Measurements from ENCODE around the gene MEFV. TPM values are rescaled to one million over a fixed set of nuclear protein-coding genes. Genes with fewer than 3 reads are reported as not detected.
A peak's percentile ranks its signal among the peaks of the same experiment; 100 is the strongest.

The MEFV gene
- total RNA-seq (2014; rRNA removed; shearing (Covaris generic)): not detected in 2 replicates
- not detected in 2 replicates for polyA plus RNA-seq (2015; cell fraction: cytosol; rRNA removed)
- not detected in 2 replicates for polyA plus RNA-seq (2015; cell fraction: nucleus; rRNA removed)

GRCh38 chr16:3256146-3256865, at the start of gene MEFV:
Gene MEFV, minus strand, starts transcription at chr16:3256633. Its CDS starts 46 bp downstream, at chr16:3256587.
- no peak for DNase-seq (ENCODE audit: low read depth, low spot score)

GRCh38 chr16:3306078-3306477, 49.6 kb upstream of the MEFV start:
- no peak for DNase-seq (ENCODE audit: low read depth, low spot score)
- in situ Hi-C loops (cut with HindIII; ENCODE audit: low pct_unique_long_range_greater_than_20kb, low sequenced_read_pairs): no loop called here

More at GRCh38 chr16:3256146-3256865, at the start of gene MEFV:
- in situ Hi-C loops (cut with HindIII; ENCODE audit: low pct_unique_long_range_greater_than_20kb, low sequenced_read_pairs): no loop called here

- in situ Hi-C loops (cut with HindIII; ENCODE audit: low pct_unique_long_range_greater_than_20kb, low sequenced_read_pairs): no loop called here
- DNase-seq (ENCODE audit: low read depth, low spot score): peak; percentile 73
These were observed 49.0 kb upstream of the MEFV start, which contains the start of the genes TIGD7 and ZNF75A for GRCh38 chr16:3305109-3306068. Gene TIGD7, minus strand, starts transcription at chr16:3305430. Its CDS starts 4,816 bp downstream, at chr16:3300614. Gene ZNF75A, plus strand, starts transcription at chr16:3305497. Its CDS starts 2,932 bp downstream, at chr16:3308429.

GRCh38 chr16:3304370-3304769, 47.9 kb upstream of the MEFV start:
- in situ Hi-C loops (cut with HindIII; ENCODE audit: low pct_unique_long_range_greater_than_20kb, low sequenced_read_pairs): no loop called here
- no peak for DNase-seq (ENCODE audit: low read depth, low spot score)

- in situ Hi-C loops (cut with HindIII; ENCODE audit: low pct_unique_long_range_greater_than_20kb, low sequenced_read_pairs): no loop called here
- DNase-seq (ENCODE audit: low read depth, low spot score): no peak
These were observed 39.4 kb upstream of the MEFV start for GRCh38 chr16:3295783-3296182.

GRCh38 chr16:3295209-3295608, 38.8 kb upstream of the MEFV start:
- in situ Hi-C loops (cut with HindIII; ENCODE audit: low pct_unique_long_range_greater_than_20kb, low sequenced_read_pairs): no loop called here
- no peak for DNase-seq (ENCODE audit: low read depth, low spot score)

- in situ Hi-C loops (cut with HindIII; ENCODE audit: low pct_unique_long_range_greater_than_20kb, low sequenced_read_pairs): no loop called here
- no peak for DNase-seq (ENCODE audit: low read depth, low spot score)
These were observed 36.2 kb upstream of the MEFV start for GRCh38 chr16:3292604-3293003.

GRCh38 chr16:3289998-3290673, 33.7 kb upstream of the MEFV start:
- no peak for DNase-seq (ENCODE audit: low read depth, low spot score)
- in situ Hi-C loops (cut with HindIII; ENCODE audit: low pct_unique_long_range_greater_than_20kb, low sequenced_read_pairs): no loop called here

- DNase-seq (ENCODE audit: low read depth, low spot score): no peak
- in situ Hi-C loops (cut with HindIII; ENCODE audit: low pct_unique_long_range_greater_than_20kb, low sequenced_read_pairs): no loop called here
These were observed 28.7 kb upstream of the MEFV start for GRCh38 chr16:3285131-3285530.

GRCh38 chr16:3283543-3284447, 27.4 kb upstream of the MEFV start:
- no peak for DNase-seq (ENCODE audit: low read depth, low spot score)
- in situ Hi-C loops (cut with HindIII; ENCODE audit: low pct_unique_long_range_greater_than_20kb, low sequenced_read_pairs): no loop called here

- in situ Hi-C loops (cut with HindIII; ENCODE audit: low pct_unique_long_range_greater_than_20kb, low sequenced_read_pairs): no loop called here
These were observed 26.5 kb upstream of the MEFV start, which contains the start of gene ZNF263 for GRCh38 chr16:3282730-3283542. Gene ZNF263, plus strand, starts transcription at chr16:3283491. Its CDS starts 328 bp downstream, at chr16:3283819.

GRCh38 chr16:3282103-3282729, 25.8 kb upstream of the MEFV start:
- in situ Hi-C loops (cut with HindIII; ENCODE audit: low pct_unique_long_range_greater_than_20kb, low sequenced_read_pairs): no loop called here
- DNase-seq (ENCODE audit: low read depth, low spot score): peak; percentile 58

More at GRCh38 chr16:3282730-3283542, 26.5 kb upstream of the MEFV start, which contains the start of gene ZNF263:
- DNase-seq (ENCODE audit: low read depth, low spot score): peak; percentile 97

- no peak for DNase-seq (ENCODE audit: low read depth, low spot score)
- in situ Hi-C loops (cut with HindIII; ENCODE audit: low pct_unique_long_range_greater_than_20kb, low sequenced_read_pairs): no loop called here
These were observed 24.9 kb upstream of the MEFV start for GRCh38 chr16:3281222-3281820.

GRCh38 chr16:3276679-3277078, 20.2 kb upstream of the MEFV start:
- in situ Hi-C loops (cut with HindIII; ENCODE audit: low pct_unique_long_range_greater_than_20kb, low sequenced_read_pairs): no loop called here
- DNase-seq (ENCODE audit: low read depth, low spot score): no peak

GRCh38 chr16:3274947-3275346, 18.5 kb upstream of the MEFV start:
- no peak for DNase-seq (ENCODE audit: low read depth, low spot score)
- in situ Hi-C loops (cut with HindIII; ENCODE audit: low pct_unique_long_range_greater_than_20kb, low sequenced_read_pairs): no loop called here

Measured in SK-MEL-5 (cell line).